Keratinocyte (primary cell): ENCODE measurements around the gene KLC1. TPM values are rescaled to one million over a fixed set of nuclear protein-coding genes. Genes with fewer than 3 reads are reported as not detected.

Experiments used
- DNase-seq: peaks from one replicate; pipeline ENCODE4 v3.0.0-alpha.2; 2011; ENCODE audit warnings: low read depth, missing footprints, low spot score
- FAIRE-seq: peaks from 2 replicates; lab custom pipeline; 2011; peaks lifted over from hg19 to GRCh38; lab: Jason Lieb, UNC
- H2AFZ ChIP-seq: 2 replicates; pipeline ENCODE4 v1.6.0; 2012; ENCODE audit warnings: low read length, control low read depth, inconsistent platforms; ENCODE audit not compliant: control insufficient read depth
- H3K27ac ChIP-seq: 2 replicates; pipeline ENCODE4 v1.5.1; 2011; ENCODE audit warnings: low read length; ENCODE audit not compliant: control insufficient read depth, insufficient read depth
- H3K27me3 ChIP-seq: 3 replicates; pipeline ENCODE4 v1.6.0; 2011; ENCODE audit warnings: low read length; ENCODE audit not compliant: control insufficient read depth, insufficient read depth; ENCODE audit errors: extremely low read depth
- H3K36me3 ChIP-seq, 2 experiments: 2 replicates in 1 of 2; 3 replicates in 1 of 2; pipeline ENCODE4 v1.5.1; 2011; ENCODE audit warnings: low read length in 2 of 2, mild to moderate bottlenecking in 1 of 2; ENCODE audit not compliant: control insufficient read depth in 2 of 2, insufficient read depth in 2 of 2; ENCODE audit errors: extremely low read depth in 1 of 2
- H3K4me1 ChIP-seq: 3 replicates; pipeline ENCODE4 v1.5.1; 2011; ENCODE audit warnings: low read length; ENCODE audit not compliant: control insufficient read depth, insufficient read depth; ENCODE audit errors: extremely low read depth
- H3K4me2 ChIP-seq: 3 replicates; pipeline ENCODE4 v1.6.0; 2011; ENCODE audit warnings: low read depth, low read length; ENCODE audit not compliant: control insufficient read depth, insufficient read depth; ENCODE audit errors: extremely low read depth
- H3K4me3 ChIP-seq, 3 experiments: fragments of 200-600 bp in 1 of 3; sonication (generic) in 1 of 3; 2 replicates in 2 of 3; 3 replicates in 1 of 3; pipeline ENCODE4 v1.5.1; 2011 to 2016; ENCODE audit warnings: low read length in 3 of 3, mild to moderate bottlenecking in 3 of 3, control low read depth in 2 of 3, inconsistent platforms in 1 of 3, low read depth in 1 of 3, mixed read lengths in 1 of 3, mixed run types in 1 of 3, moderate library complexity in 1 of 3; ENCODE audit not compliant: control insufficient read depth in 2 of 3, insufficient read depth in 2 of 3; ENCODE audit errors: extremely low read depth in 1 of 3
- H3K79me2 ChIP-seq: 2 replicates; pipeline ENCODE4 v1.6.0; 2012; ENCODE audit warnings: low read length; ENCODE audit not compliant: control insufficient read depth, insufficient read depth
- H3K9ac ChIP-seq: 3 replicates; pipeline ENCODE4 v1.6.0; 2011; ENCODE audit warnings: low read length; ENCODE audit not compliant: control insufficient read depth, insufficient read depth; ENCODE audit errors: extremely low read depth
- H3K9me1 ChIP-seq: 3 replicates; pipeline ENCODE4 v1.6.0; 2011; ENCODE audit warnings: low read length; ENCODE audit not compliant: control insufficient read depth, insufficient read depth; ENCODE audit errors: extremely low read depth
- H3K9me3 ChIP-seq: 2 replicates; pipeline ENCODE4 v1.5.1; 2012; ENCODE audit warnings: low read depth, low read length; ENCODE audit not compliant: control insufficient read depth
- H4K20me1 ChIP-seq: 3 replicates; pipeline ENCODE4 v1.6.0; 2011; ENCODE audit warnings: low read length; ENCODE audit not compliant: control insufficient read depth, insufficient read depth; ENCODE audit errors: extremely low read depth
- EZH2 ChIP-seq: IDR thresholded peaks from one replicate; pipeline ENCODE4 v1.6.1; 2012; ENCODE audit warnings: inconsistent platforms, mild to moderate bottlenecking, low read length, moderate library complexity
- dilution Hi-C: fragments of 300-500 bp; cut with MboI; formaldehyde crosslinking; loops from one replicate; pipeline ENCODE4 v1.7.0; 2020; ENCODE audit warnings: low sequenced_read_pairs; ENCODE audit not compliant: extremely low pct_ligation_motif_present
- polyA plus RNA-seq, 5 experiments: library from polyadenylated mRNA; depleted of rRNA in 3 of 5; stranded (reverse) in 3 of 5; stranded (forward) in 1 of 5; unstranded in 1 of 5; fragments of >200 nt; gene quantifications; 1 replicate in 1 of 5; 2 replicates in 3 of 5; 3 replicates in 1 of 5; pipeline versions ENCODE4 v1.2.1 to v1.2.3, GENCODE V29; 2011 to 2012; ENCODE audit warnings: missing spikeins in 2 of 5, low read depth in 1 of 5, low replicate concordance in 1 of 5
- TF ChIP-seq, protein P1 (sequence below), 3 experiments: IDR thresholded peaks in 1 of 3; conservative IDR thresholded peaks in 1 of 3; optimal IDR thresholded peaks in 1 of 3; 2 replicates in 2 of 3; 3 replicates in 1 of 3; pipeline versions ENCODE3 to v1.5.1; 2011; ENCODE audit warnings: low read length in 3 of 3, mild to moderate bottlenecking in 3 of 3, moderate library complexity in 2 of 3, control low read depth in 1 of 3, inconsistent platforms in 1 of 3; ENCODE audit not compliant: insufficient read depth in 2 of 3; ENCODE audit errors: extremely low read depth in 1 of 3

KLC1 gene
- polyA plus RNA-seq, 1 donor (not counting 4 experiments of a cell fraction or from before 2014, with no cell fraction given): 130 TPM

DNA sequence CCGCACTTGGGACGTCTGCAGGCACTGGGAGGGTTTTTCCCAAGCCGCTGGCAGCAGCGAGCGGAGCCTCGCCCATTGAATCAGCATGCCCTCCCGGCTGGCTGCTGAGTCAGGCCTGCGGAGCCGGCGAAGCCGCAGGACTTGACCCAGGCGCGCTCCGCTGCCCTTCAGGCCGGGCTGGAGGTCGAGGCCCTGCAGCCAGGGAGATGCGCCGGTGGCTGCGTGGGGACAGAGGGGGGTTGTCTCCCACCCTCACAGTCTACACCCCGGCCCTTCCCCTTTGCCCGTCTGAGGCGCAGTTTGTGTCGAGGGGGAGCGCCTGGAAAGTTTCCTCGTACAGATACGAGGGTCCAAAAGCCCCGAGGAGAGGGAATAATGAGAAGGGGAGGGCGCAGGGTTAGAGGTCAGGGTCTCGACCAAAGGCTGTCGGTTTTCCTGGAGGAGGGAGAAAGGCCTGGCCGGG, 759 bp upstream of the KLC1 start:
- Histone ChIP-seq H3K27me3 (no peaks in the 10 kb centered on the region), H3K36me3 (peaks cover 0 to 2% of the 10 kb centered on the region in 2 experiments), H2AFZ (peak overlapping the region; percentile 79), H3K9me1 (no peaks in the 10 kb centered on the region), H4K20me1 (peaks cover 13% of the 10 kb centered on the region), H3K9ac (peak overlapping the region; percentile 97), H3K4me2 (peak overlapping the region; percentile 94), H3K27ac (peak overlapping the region; percentile 97), H3K9me3 (no peaks in the 10 kb centered on the region), H3K79me2 (peaks cover 43% of the 10 kb centered on the region), H3K4me1 (peaks cover 32% of the 10 kb centered on the region), H3K4me3 (peak overlapping the region; percentile 88 to 98 (median 97))
- TF ChIP-seq, protein P1, sequence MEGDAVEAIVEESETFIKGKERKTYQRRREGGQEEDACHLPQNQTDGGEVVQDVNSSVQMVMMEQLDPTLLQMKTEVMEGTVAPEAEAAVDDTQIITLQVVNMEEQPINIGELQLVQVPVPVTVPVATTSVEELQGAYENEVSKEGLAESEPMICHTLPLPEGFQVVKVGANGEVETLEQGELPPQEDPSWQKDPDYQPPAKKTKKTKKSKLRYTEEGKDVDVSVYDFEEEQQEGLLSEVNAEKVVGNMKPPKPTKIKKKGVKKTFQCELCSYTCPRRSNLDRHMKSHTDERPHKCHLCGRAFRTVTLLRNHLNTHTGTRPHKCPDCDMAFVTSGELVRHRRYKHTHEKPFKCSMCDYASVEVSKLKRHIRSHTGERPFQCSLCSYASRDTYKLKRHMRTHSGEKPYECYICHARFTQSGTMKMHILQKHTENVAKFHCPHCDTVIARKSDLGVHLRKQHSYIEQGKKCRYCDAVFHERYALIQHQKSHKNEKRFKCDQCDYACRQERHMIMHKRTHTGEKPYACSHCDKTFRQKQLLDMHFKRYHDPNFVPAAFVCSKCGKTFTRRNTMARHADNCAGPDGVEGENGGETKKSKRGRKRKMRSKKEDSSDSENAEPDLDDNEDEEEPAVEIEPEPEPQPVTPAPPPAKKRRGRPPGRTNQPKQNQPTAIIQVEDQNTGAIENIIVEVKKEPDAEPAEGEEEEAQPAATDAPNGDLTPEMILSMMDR (optimal IDR thresholded peaks at IDR 0.05 in 1 of 3, IDR thresholded peaks at IDR 0.05 in 1 of 3, conservative IDR thresholded peaks at IDR 0.05 in 1 of 3; ENCODE audit: extremely low read depth in 1 of 3, insufficient read depth in 2 of 3, low read length in 3 of 3): no peak
- TF ChIP-seq EZH2: no peak
- DNase-seq (no peak), FAIRE-seq (peak; percentile 48)
- dilution Hi-C loops: no loop called here

- H3K4me1 ChIP-seq: peaks cover 29% of the 10 kb centered on the region
- no peak for DNase-seq
- H3K4me2 ChIP-seq: peak overlapping the region; percentile 82
- peak overlapping the region; percentile 88 to 98 (median 97) for H3K4me3 ChIP-seq
- H3K27ac ChIP-seq: peak overlapping the region; percentile 97
- no peaks in the 10 kb centered on the region for H3K27me3 ChIP-seq
- peak overlapping the region; percentile 56 for H2AFZ ChIP-seq
- H3K9ac ChIP-seq: peak overlapping the region; percentile 97
- TF ChIP-seq EZH2: no peak
- TF ChIP-seq, protein P1 (optimal IDR thresholded peaks at IDR 0.05 in 1 of 3, IDR thresholded peaks at IDR 0.05 in 1 of 3, conservative IDR thresholded peaks at IDR 0.05 in 1 of 3; ENCODE audit: extremely low read depth in 1 of 3, insufficient read depth in 2 of 3, low read length in 3 of 3): no peak
- H3K79me2 ChIP-seq: peaks cover 55% of the 10 kb centered on the region
- H3K36me3 ChIP-seq: peaks cover 0 to 2% of the 10 kb centered on the region in 2 experiments
- dilution Hi-C loops: no loop called here
- H4K20me1 ChIP-seq: peaks cover 18% of the 10 kb centered on the region
- no peaks in the 10 kb centered on the region for H3K9me3 ChIP-seq
- no peak for FAIRE-seq
- H3K9me1 ChIP-seq: no peaks in the 10 kb centered on the region
Measured at GRCh38 chr14:103629503-103630121, 601 bp downstream of the KLC1 start.
